GM19467 (cell line): Measurements from ENCODE around the gene CELF2.
"Not testable (repeated sequence)": the region's sequence is repeated elsewhere in the genome, so short reads cannot be mapped to it uniquely, and the experiment has no call there.

Experiments used
- ATAC-seq: cut with Tn5 transposase; IDR thresholded peaks from one replicate; pipeline ENCODE4 v1.9.1; 2021; ENCODE audit warnings: mild to moderate bottlenecking, moderate library complexity; ENCODE audit not compliant: unreplicated experiment

The CELF2 gene

DNA sequence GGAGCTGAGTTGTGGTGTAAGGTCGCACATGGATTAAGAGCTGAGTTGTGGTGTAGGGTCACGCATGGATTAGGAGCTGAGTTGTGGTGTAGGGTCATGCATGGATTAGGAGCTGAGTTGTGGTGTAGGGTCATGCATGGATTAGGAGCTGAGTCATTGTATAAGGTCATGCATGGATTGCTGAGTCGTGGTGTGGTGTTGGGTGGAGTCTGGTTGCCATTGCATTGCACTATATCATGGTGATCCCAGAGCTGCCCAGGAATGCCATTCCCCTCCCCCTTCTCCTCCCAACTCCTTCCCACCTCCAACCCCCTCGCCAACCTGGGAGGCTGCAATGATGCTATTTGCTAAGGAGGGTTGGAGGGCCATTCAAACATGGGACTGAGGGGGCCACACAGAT, 349.2 kb downstream of the CELF2 start:
- ATAC-seq, result not testable (repeated sequence)

DNA sequence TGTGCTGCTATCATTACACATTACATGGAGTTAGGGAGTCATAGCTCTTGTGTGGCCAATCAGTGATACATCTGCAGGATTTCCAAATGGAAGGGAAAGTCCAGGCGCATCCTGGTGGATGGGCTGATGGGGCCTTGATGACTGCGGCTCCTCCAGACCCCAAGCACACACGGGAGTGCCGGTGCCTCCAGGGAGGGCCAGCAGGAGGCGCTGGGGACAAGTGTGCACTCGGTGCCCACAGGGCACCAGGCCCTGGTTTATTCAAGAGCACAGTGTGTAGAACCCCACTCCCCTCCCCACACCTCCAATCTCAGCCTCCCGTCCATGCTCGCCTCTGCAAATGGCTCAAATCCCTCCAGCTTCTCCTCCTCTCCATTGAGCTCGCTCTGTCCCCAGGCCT, 349.8 kb downstream of the CELF2 start:
- no peak for ATAC-seq

DNA sequence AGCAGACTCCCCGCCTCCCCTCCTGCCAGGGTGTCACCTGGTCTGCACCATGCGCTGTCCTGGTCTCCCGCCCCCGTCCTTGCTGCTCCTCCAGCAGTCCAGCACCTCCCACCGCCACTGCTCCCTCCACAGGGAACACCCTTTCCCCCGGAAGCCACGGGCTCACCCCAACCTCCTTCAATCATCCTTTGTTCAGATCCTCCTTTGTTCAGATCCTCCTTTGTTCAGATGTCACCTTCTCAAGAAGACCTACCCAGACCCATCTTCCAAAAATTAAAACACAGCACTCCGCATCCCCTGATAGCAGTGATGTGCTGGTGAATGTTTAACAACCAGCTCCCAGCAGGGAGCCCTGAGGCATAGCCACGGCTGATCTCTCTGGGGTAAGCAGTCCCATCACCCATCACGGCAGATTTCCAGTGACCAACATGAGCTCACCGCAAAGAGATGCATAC, 356.1 kb downstream of the CELF2 start:
- no peak for ATAC-seq

DNA sequence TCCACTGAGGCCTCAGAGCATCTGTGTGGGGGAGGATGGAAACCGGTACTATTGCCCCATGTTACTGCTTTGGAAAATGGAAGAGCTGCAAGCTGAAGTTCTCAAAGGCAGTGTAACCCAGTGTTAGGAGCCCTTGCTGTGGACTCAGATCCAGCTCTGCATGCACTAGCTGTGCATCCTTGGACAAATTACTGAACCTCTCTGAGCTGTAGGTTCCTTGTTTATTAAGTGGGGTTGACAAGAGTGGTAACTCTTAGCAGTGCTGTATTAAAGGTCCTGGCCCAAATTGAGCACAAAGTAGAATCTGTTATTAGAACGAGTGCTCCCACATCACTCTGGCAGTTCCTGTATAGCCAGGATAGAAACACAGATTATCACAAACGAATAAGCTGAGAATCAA, 359.6 kb downstream of the CELF2 start:
- ATAC-seq, result no peak

DNA sequence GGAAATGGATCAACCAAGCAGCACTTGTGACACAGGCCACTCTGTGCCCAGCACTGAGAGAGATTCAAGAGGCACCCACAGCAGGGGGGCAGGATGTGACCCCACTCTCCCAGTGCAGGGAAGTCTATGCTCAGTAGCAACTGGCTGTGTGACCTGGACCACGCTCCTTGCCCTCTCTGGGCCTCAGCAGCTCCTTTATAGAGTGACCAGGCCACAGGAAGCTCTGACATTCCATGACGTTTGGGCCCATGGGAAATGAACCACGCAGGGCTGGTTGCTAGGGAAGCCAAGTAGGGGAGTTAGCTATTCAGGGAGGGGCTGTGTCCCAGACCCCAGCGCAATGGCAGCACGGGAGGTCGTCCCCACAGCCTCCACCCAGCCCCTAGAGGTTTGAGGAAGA, 361.2 kb downstream of the CELF2 start:
- no peak for ATAC-seq

DNA sequence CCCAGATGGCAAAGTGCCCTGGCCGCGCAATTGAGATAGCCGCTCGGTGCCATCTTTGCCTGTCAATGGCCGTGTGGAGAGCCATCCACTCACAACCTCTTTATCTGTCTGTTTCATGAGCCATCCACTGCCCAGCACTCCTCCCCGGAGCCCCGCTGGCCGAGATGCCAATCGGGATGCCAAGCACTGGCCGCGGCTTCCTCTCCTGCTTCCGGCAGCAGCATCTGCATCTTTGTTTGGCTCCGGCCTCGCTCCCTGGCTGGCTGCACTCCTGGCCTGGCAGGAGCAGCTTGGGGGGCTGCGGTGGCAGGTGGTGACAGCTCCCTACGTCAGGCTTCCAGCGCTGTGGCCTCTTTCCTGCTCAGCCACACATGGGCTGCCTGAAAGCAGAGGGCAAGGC, 362.1 kb downstream of the CELF2 start:
- ATAC-seq, result no peak

DNA sequence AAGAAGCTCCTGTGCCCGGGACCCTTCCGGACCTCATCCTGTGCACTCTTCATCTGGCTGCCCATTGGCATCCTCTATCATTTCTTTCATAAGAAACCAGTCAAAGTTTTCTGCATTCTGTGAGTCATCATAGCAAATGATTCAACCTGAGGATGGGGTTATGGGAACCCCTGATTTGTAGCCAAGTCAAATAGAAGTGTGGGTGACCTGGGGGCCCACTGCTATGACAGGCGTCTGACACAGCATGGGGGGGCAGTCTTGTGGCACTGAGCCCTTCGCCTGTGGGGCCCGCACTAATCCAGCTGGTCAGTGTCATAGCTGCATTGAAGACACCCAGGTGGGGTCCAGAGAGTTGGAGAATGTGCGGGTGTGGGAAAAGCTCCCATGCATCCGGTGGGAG, 363.4 kb downstream of the CELF2 start:
- ATAC-seq, result no peak

DNA sequence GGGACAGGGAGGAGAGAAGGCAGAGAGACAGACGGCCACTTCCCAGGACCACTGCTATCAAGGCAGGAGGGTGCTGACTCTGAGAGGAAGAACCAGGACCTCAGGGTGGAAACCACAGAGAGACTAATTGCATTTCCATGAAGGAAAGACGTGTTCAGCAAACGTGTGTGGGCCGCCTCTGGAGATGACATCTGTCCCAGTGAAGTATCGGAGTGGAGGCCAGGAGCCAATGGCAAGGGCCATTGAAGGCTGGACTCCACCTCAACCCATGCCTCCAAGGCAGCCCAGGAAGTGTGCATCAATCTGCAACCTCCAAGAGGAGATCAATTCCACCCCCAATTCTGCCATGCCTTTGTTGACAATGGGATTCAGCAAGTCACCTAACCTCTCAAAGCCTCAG, 363.8 kb downstream of the CELF2 start:
- ATAC-seq, result no peak

DNA sequence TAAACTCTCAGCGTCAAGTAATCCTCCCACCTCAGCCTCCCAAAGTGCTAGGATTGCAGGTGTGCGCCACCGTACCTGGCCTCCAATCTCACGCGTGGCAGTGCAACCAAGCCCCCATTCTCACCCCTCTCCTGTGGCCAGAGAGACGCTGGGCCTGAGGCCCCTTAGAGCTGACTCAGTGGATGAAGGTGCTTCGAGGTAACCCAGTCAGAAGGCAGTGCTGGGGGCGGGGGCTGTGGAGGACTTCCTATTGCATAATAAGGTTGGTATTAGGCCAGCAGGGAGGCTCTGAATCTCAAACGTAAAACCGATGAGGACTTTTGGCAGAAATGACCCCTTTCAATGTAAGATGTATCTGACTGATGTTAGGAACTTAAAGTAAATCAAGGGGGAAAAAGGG, 364.5 kb downstream of the CELF2 start:
- no peak for ATAC-seq

DNA sequence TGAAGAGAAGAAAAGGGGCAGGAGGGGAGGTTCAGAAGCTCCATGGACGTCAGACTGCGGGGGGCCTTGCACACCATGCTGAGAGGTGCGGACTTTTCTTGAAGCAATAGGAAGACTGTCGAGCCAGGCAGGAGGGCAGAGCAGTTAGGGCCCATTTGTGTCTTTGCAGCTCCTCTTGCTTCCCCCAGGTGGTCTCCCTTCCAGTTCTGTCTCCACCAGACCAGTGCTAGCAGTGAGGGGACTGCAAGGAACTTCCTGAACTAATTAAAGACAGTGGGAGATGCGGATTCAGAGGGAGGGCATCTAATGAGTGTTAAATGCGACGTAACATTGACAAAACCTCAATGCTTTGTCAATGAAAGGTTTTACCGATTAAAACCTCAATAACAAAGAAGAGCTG, 368.4 kb downstream of the CELF2 start:
- ATAC-seq, result no peak
